GM21723 (cell line): Measurements from ENCODE around the gene ASRGL1.

ENCODE experiments used
- ATAC-seq: cut with Tn5 transposase; IDR thresholded peaks from one replicate; pipeline ENCODE4 v1.9.1; 2021; ENCODE audit warnings: mild to moderate bottlenecking, moderate library complexity; ENCODE audit not compliant: unreplicated experiment

The ASRGL1 gene

GRCh38 chr11:62411524-62411923 lies 74.3 kb downstream of the ASRGL1 start:
- no peak for ATAC-seq

DNA sequence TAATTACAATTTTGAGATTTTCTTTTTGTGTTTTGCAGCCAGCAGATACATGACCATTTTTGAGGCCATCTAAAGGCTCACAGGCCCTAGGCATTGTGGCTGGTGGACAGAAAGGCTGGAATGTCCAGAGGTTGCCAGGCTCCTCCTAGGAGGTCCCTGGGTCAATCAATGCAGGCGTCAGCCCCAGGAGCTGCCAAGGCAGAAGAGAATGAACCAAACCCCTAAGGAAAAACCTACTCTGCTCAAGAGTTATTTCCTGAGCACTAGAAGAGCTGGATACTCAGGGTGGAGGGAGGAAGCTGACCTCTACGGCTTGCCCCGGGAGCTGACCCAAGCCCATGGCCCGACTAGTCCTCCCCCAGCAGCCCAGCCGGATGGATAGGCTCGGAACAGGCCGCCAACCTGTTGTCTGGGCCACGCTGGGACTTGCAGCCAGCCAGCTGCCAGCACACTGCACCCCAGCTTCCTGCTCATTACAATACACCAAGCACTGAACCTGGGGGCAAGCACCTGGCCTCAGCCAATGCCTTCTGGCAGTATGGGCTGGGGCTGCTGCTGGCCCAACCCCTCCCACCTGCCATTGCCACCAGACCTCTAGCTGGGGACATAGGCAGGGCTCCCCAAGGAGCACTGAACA lies 75.9 kb downstream of the ASRGL1 start:
- no peak for ATAC-seq

DNA sequence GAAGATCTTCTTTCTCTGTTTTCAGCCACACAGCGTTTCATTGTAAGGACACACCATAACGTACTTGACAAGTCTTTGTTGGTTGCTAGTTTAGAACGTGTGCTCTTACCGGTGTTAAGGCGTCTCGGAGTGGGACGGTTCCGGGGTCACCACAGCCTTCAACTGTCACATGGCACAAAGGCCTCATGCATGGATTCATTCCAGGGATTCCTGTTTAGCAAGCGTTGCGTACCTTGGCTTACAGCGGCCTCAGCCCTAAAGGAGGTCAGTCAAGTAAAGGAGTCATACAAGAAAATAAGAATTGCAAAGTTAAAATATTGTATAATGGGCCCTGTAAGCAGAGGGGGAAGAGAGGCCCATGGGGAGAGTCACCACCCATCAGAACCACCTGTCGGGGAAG lies 79.3 kb downstream of the ASRGL1 start:
- no peak for ATAC-seq

GRCh38 chr11:62418136-62418535 lies 80.9 kb downstream of the ASRGL1 start:
- ATAC-seq: no peak

DNA sequence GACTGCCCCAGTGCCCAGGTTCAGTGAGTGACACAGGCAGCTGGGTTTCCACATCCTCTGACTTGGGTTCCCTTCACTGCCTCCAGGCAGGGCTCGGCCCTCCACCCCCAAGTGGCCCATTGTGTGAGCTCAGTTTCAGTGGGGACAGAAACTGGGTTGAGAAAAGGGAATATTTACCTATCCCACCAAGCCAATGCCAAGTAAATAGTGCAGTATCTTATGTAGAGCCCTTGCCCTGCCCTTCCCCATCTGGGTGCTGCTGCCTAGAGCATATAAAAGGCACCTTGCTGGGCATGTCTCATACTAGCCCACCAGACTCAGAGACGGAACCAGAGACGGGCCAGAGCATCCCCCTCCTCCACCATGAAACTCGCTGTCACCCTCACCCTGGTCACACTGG lies 81.5 kb downstream of the ASRGL1 start, which contains the start of gene SCGB1A1:
Gene SCGB1A1 (plus strand): TSS at position 301 of the 400 bp plus-strand sequence. CDS start 63 bp downstream, at position 364.
- no peak for ATAC-seq

- ATAC-seq: no peak
Measured at GRCh38 chr11:62419314-62419929, 82.2 kb downstream of the ASRGL1 start.

GRCh38 chr11:62419943-62420342 lies 82.7 kb downstream of the ASRGL1 start:
- no peak for ATAC-seq

GRCh38 chr11:62420882-62421281 lies 83.6 kb downstream of the ASRGL1 start:
- ATAC-seq: no peak

DNA sequence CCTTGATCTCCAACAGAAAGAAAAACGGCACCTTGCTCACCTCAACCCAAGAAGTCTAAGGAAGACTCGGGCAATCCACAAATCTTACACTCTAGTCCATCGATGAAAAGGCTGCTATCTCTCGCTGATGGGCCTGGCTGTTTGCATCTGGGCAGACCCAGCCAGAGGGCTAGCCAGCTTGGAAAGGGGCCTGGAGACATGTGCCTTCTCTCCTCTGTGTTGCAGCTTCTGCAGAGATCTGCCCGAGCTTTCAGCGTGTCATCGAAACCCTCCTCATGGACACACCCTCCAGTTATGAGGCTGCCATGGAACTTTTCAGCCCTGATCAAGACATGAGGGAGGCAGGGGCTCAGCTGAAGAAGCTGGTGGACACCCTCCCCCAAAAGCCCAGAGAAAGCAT lies 84.7 kb downstream of the ASRGL1 start:
- ATAC-seq: no peak

- no peak for ATAC-seq
Measured at GRCh38 chr11:62423012-62423411, 85.8 kb downstream of the ASRGL1 start.

DNA sequence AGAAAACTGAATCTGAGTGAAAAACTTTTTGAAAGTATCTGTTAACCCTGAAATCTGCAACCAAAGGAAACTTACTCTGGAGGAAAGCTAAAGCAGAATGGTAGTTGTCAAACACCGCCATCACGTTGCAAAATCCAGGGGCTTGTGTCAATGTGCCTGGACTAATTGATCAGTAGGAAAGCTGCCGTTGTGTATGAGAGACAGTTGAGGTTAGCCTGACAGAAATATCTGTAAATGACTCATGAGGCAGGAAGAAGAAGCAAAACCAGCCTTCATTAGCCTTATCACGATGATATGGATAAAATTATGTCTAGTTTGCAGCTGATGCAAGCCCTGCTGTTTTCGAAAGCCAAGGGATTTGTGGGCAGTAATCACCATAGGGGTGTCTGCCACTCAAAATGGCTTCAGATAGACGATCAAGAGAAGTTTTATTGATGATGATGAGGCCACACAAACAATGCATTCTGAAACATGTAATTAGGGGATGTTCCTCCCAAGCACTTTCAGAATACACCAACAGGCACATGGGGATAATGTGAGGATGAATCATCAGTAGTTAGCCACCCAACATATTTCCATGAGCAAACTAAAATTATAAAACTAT lies 90.5 kb downstream of the ASRGL1 start:
- no peak for ATAC-seq

GRCh38 chr11:62428871-62429560 lies 91.8 kb downstream of the ASRGL1 start:
- no peak for ATAC-seq

GRCh38 chr11:62430425-62430824 lies 93.2 kb downstream of the ASRGL1 start:
- no peak for ATAC-seq

- ATAC-seq: no peak
Measured at GRCh38 chr11:62431171-62431901, 94.1 kb downstream of the ASRGL1 start.

DNA sequence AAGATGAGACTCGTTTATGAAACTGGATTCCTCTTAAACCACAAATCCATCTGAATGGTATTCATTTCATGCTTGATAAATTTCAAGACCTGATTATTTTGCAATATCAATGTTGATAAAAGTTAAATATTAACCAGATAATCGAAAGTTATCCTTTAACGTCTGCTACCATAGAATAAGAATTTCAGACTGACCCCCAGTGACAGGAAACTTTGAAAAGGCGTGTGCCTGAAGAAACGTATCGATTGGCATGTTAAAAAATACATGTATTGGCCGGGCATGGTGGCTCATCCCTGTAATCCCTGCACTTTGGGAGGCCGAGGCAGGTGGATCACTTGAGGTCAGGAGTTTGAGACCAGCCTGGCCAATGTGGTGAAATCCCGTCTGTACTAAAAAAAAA lies 95.4 kb downstream of the ASRGL1 start:
- no peak for ATAC-seq

DNA sequence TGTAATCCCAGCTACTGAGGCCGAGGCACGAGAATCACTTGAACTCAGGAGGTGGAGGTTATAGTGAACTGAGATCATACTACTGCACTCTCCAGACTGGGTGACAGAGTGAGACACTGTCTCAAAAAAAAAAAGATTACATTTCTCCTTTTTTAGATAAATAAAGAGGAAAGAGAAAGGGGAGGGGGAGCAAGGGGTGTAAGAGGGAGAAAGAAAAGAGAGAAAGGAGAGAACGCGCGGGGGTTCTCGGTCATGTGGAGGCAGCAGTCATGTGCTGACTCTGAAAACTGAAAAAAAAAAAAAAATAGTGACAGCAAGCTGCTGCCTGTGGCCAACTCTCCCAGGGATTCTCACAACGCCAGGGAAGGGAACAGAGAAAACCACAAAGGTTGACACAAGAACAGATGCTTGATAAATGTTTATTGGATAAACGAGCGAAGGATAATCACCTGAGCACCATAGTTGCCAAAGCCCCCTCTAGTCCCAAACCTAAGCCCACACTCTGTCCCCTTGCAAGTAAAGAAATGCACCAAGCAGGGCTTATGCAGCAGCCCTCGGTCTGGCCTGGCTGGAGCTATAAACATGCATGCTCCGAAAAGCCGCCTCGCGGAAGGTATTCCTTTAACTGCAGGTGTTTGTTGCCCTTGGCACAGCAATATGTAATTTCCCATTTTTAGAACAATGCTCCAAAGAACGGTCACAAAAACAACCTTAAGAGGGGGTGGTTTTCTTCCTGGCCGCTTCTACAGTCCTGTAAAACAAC lies 96.1 kb downstream of the ASRGL1 start:
- no peak for ATAC-seq

GRCh38 chr11:62433904-62434276 lies 96.6 kb downstream of the ASRGL1 start:
- ATAC-seq: no peak

GRCh38 chr11:62435846-62436660 lies 98.8 kb downstream of the ASRGL1 start:
- ATAC-seq: no peak

DNA sequence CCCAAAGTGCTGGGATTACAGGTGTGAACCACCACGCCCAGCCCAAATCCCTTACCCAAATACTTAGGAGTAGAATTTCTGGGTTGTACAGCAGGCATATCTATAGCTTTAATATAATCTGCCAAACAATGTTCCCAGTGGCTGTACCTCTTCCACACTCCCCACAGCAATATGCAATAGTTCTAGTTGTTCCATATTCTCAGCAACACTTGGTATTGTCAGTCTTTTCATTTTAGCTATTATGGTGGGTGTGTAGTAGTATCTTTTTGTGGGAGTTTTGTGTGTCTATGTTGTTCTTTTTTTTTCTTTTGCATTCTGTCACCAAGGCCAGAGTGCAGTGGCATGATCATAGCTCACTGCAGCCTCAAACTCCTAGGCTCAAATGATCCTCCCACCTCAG lies 100.4 kb downstream of the ASRGL1 start:
- no peak for ATAC-seq

- ATAC-seq: no peak
Measured at GRCh38 chr11:62438641-62439040, 101.4 kb downstream of the ASRGL1 start.
